GM21447 (cell line): ENCODE results near the gene DLX2.

Source experiments
- ATAC-seq: cut with Tn5 transposase; IDR thresholded peaks from one replicate; pipeline ENCODE4 v1.9.1; 2021; ENCODE audit not compliant: unreplicated experiment

Gene DLX2

GRCh38 chr2:172094294-172095145 is 8.2 kb downstream of the DLX2 start:
- ATAC-seq, result no peak

- ATAC-seq, result no peak
Measured at GRCh38 chr2:172093416-172094293, 9.0 kb downstream of the DLX2 start.

DNA sequence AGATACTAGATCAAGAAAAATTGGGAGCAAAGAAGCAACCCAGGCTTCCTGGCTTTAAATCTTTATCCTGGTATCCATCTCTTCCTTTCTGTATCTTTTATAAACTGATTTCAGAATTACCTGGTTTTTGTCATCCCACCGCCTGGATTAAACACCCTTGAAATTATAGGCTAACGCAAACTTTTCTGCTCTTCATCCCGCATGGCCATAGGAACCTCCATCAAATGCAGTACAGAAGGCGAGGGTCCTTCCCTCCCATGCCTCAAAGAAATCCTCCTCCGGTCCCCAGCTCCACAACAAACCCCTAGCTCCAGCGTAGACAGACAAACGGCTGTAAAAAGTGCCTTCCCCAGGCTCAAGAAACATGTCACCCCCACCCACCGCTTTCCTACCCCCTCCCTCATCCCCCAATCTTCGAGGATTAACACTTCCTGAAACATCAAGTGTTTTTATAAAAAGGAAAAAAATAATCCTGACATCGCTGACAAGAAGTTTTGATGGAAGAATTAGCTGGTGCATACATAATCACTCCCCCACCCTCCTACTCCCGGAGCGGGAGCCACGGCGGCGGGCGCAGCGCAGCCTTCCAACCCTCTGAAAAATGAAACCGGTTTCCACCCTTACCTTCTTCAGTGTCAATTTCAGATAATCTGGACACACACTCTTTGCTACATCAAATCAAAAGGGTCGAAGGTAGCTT is 9.8 kb downstream of the DLX2 start:
- ATAC-seq, result no peak

DNA sequence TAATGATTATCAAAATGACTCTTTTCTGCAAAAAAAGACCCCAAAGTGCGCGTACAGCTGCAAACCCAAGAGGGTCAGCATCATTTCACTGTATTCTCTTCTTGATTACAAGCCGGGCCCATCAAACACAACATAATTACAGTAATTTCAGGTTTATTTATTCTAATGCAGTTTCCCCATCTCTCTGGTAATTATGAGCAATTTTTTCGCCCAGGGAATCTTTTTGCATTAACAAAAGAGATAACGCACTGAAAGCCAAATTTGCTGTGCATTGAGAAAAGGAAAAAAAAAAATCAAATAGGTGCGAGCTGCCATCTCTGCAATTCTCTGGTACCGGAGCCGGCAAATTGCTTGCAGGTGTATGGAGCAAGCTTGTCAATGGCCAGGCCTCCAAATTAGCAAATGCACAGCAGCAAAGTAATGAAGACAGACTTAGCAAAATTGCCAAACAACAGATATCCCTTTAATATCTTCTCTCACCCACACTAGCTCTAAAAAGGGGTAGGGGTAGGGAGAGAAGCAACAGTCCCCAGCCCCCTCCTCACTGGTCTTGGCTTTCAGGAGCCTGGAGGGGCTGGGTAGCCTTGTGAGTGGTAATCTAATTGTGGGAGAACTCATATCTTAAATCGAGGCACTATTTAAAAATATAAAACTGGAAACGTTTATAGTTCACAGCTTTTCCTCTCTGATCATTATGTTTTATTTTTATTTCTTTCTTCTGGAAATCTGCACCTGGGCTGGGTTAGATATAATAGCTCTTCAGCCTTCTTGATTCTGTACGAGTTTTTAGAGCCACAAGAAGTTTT is 10.7 kb downstream of the DLX2 start:
- no peak for ATAC-seq

DNA sequence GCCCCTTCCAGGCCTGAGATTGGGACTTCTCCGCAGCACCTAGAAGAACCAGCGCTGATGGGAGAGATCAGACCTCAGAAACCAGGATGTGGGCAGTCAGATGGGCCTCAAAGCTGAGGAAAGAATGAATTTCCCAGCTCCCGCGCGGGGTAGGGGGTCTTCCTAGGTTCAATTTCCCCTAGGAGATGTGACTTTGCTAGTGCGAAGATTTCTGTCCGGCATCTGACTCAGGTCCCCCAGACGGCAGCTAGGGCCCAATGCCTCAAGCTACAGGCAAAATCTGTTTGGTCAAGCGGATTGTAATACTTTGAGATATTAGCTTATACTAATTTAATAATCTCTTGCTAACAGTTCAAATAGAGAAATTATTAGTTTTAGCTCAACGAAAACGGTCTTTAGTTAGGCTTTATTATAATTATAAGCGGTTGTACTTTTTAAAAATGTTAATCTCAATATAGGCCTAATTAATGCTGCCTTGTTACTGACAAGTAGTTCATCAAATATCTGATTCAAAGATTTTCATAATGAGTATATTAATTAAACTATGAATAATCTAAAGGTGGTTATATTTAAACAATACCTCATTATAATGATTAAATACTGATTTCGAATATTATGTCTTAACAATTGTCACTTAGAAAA is 11.6 kb downstream of the DLX2 start:
- ATAC-seq, result no peak

- ATAC-seq, result no peak
Measured at GRCh38 chr2:172090044-172090961, 12.4 kb downstream of the DLX2 start.

- no peak for ATAC-seq
Measured at GRCh38 chr2:172089633-172090032, 13.1 kb downstream of the DLX2 start.

DNA sequence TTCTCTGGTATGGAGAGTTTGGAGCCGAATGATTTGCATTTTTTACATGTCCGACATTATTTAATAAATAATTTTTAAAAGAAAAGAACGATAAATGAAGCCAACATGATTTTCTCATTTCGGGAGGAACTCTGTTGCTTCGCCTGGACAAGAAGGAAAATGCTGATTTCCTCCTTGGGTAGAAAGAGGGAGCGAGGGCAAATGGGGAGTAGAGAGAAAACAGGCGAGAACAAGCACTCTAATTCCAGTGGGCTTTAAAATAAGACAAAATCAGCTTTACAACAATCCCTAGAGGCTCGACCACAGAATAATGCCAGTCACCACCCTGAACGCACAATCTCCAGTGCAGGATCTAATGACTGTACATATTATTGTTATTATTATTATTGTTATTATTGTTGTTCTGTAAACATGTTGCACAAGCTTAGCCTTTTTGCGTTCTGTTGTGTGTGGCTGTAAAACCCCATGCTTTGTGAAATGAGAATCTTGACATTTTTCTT is 13.6 kb downstream of the DLX2 start:
- no peak for ATAC-seq

DNA sequence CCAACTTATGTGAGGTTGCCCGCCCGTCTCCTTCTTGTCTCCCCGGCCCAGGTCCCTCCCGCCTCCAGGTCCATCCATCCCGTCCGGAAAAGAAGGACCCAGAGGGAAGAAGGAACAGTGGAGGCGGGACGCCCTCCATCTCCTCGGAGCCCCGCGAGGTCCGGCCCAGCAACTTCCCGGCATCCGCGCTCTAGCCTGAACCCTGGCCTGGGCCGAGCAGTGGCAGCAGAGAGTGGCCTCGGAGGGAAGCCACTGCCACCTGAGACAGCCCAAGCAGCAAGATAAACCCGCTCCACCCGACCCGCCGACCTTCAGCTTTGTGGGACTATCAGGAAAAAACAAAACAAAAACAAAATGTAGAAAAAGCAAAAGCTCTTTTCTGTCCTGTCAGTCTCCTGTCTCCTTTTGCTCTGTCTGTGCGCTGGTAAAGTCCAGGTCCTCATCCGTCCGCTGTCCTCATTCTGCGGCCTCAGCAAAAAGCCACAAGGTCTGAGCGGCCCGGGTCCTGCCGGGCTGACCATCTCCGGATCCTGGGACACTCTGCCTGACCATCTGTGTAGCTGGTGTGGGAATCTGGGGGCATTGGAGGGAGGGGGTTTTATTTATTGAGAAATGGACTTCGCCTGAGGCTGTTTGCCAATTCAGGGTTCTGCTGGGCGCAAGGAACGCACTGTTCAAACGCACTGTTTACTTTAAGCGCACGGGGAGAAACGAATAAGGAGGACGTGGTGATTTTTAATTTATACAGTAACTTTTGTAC is 14.3 kb downstream of the DLX2 start:
- ATAC-seq, result no peak

DNA sequence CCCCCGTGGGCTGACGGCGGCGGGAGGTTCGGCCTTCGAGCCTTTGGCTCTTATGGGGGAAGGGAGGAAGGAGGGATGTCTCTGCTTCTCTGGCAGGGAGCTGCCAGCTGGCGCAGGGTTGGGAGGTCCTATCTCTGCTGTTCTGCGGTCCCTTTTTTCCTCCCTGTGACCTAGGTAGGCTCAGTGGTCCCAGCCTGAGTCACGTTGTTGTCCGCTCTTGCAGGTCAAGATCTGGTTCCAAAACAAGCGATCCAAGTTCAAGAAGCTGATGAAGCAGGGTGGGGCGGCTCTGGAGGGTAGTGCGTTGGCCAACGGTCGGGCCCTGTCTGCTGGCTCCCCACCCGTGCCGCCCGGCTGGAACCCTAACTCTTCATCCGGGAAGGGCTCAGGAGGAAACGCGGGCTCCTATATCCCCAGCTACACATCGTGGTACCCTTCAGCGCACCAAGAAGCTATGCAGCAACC is 14.9 kb downstream of the DLX2 start:
- ATAC-seq, result no peak

GRCh38 chr2:172087207-172087779 is 15.4 kb downstream of the DLX2 start:
- ATAC-seq, result no peak

- ATAC-seq, result no peak
Measured at GRCh38 chr2:172086241-172087206, 16.2 kb downstream of the DLX2 start.

GRCh38 chr2:172085460-172086159 is 17.1 kb downstream of the DLX2 start, which contains the start of gene DLX1:
Gene DLX1, plus strand, starts transcription at chr2:172085507. Its CDS starts 171 bp downstream, at chr2:172085678.
- ATAC-seq, result peak; percentile 3

GRCh38 chr2:172084645-172085459 is 17.8 kb downstream of the DLX2 start:
- peak; percentile 80 for ATAC-seq

DNA sequence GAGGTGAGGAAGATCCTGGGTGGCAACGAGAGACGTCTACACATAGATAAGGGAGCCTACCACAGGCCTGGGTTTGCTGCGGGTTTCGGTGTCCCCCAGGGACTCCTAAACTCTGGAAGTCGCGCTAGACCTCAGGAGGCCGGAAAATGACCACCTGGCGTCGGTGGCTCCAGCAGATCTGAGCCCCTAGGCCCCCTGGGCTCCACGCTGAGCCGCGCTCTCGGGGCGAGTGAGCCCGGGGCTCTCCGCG is 18.4 kb downstream of the DLX2 start:
- no peak for ATAC-seq
